A673 (cell line): ENCODE data around the gene FYTTD1.

Experiments
- EZH2 ChIP-seq: fragments of 200-600 bp; sonication (generic); IDR thresholded peaks from 2 replicates; pipeline ENCODE4 v1.6.1; 2017; ENCODE audit warnings: borderline replicate concordance, low read depth, mild to moderate bottlenecking, mixed read lengths, antibody characterized with exemption, low read length; ENCODE audit not compliant: poor library complexity, severe bottlenecking
- TF ChIP-seq, protein P1 (sequence below): fragments of 300-800, 200-600 bp; sonication (generic); conservative IDR thresholded peaks from 2 replicates; pipeline ENCODE4 v1.5.1; 2017; ENCODE audit warnings: low read depth, mild to moderate bottlenecking, antibody characterized with exemption, low read length, moderate library complexity, mixed read lengths

GRCh38 chr3:197775317-197775716, 25.6 kb downstream of the FYTTD1 start:
- TF ChIP-seq, protein P1, sequence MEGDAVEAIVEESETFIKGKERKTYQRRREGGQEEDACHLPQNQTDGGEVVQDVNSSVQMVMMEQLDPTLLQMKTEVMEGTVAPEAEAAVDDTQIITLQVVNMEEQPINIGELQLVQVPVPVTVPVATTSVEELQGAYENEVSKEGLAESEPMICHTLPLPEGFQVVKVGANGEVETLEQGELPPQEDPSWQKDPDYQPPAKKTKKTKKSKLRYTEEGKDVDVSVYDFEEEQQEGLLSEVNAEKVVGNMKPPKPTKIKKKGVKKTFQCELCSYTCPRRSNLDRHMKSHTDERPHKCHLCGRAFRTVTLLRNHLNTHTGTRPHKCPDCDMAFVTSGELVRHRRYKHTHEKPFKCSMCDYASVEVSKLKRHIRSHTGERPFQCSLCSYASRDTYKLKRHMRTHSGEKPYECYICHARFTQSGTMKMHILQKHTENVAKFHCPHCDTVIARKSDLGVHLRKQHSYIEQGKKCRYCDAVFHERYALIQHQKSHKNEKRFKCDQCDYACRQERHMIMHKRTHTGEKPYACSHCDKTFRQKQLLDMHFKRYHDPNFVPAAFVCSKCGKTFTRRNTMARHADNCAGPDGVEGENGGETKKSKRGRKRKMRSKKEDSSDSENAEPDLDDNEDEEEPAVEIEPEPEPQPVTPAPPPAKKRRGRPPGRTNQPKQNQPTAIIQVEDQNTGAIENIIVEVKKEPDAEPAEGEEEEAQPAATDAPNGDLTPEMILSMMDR = no peak
- TF ChIP-seq EZH2 = no peak
